ENCODE results near the gene GALNT18.

Gene GALNT18

DNA sequence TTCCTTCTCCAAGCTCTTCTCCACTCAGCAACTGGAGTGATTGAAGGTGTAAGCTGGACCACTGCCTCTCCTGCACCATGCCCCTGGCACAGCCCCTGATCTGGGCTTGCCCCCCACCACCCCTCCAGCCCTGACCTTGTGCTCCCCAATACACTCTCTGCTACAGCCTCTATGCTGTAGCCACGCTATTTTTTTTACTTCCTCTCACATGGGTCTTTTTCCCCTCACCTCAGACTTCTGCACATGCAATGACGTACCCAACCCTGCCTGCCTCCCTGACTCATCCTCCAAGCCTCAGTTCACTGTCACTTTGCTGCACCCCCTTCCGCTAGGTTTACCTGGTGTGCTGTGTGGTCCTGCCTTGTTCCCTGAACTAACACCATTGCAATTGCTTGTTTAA, 277.8 kb downstream of the GALNT18 start:
- H3K9me2 ChIP-seq (replicated peaks; ENCODE audit: insufficient read depth, low read length) = no peaks in the 10 kb centered on the region
- H4K20me1 ChIP-seq (ENCODE audit: insufficient read depth, low read length) = no peaks in the 10 kb centered on the region
- no peak overlapping the region for H3K9ac ChIP-seq (ENCODE audit: low read length)
- H3K27ac ChIP-seq (ENCODE audit: low read length) = no peak overlapping the region
- TF ChIP-seq CTCF (IDR thresholded peaks at IDR 0.05; ENCODE audit: low read length) = no peak
- no peak for TF ChIP-seq EZH2 (optimal IDR thresholded peaks at IDR 0.05; ENCODE audit: low read depth, low read length)
- no peaks in the 10 kb centered on the region for H3F3A ChIP-seq (ENCODE audit: insufficient read depth, low read length)
- H3K9me3 ChIP-seq (replicated peaks; ENCODE audit: insufficient read depth, low read length) = no peaks in the 10 kb centered on the region
- H3K27me3 ChIP-seq (replicated peaks; ENCODE audit: insufficient read depth, low read length) = no peaks in the 10 kb centered on the region
- no peak overlapping the region for H3K4me3 ChIP-seq (ENCODE audit: low read length)
- no peak for DNase-seq
- no peak overlapping the region for H3K4me2 ChIP-seq (ENCODE audit: low read depth, low read length)
- H3K79me2 ChIP-seq (ENCODE audit: low read length) = no peaks in the 10 kb centered on the region
- H3K36me3 ChIP-seq (replicated peaks; ENCODE audit: insufficient read depth, low read length) = no peaks in the 10 kb centered on the region
- H2AFZ ChIP-seq (ENCODE audit: low read length) = no peak overlapping the region
- H3K4me1 ChIP-seq (ENCODE audit: low read length) = no peaks in the 10 kb centered on the region

DNA sequence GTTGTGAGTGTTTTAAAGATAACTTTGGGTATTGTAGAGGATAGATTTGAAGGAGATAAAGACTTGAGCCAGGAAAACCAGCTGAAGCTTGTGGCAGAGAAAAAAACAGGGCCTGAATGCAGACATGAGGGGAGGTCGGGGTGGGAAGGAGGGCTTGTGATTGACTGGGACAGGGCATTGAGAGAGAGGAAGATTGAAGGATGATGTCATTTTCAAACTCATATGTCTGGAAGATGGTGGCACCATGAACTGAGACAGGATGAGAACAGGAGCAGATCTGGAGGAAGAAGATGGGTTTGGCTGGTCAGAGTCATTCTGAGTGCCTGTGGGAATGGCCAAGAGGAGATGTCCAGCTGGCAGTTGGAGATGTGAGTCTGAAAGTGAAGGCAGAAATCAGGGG, 283.5 kb downstream of the GALNT18 start:
- Histone ChIP-seq H3F3A (ENCODE audit: insufficient read depth, low read length) (no peaks in the 10 kb centered on the region), H3K9me3 (replicated peaks; ENCODE audit: insufficient read depth, low read length) (no peaks in the 10 kb centered on the region), H4K20me1 (ENCODE audit: insufficient read depth, low read length) (no peaks in the 10 kb centered on the region), H3K27ac (ENCODE audit: low read length) (no peak overlapping the region), H3K4me2 (ENCODE audit: low read depth, low read length) (no peak overlapping the region), H3K4me3 (ENCODE audit: low read length) (no peak overlapping the region), H3K4me1 (ENCODE audit: low read length) (no peaks in the 10 kb centered on the region), H3K9me2 (replicated peaks; ENCODE audit: insufficient read depth, low read length) (no peaks in the 10 kb centered on the region), H3K36me3 (replicated peaks; ENCODE audit: insufficient read depth, low read length) (no peaks in the 10 kb centered on the region), H3K27me3 (replicated peaks; ENCODE audit: insufficient read depth, low read length) (no peaks in the 10 kb centered on the region), H2AFZ (ENCODE audit: low read length) (no peak overlapping the region), H3K9ac (ENCODE audit: low read length) (no peak overlapping the region), H3K79me2 (ENCODE audit: low read length) (no peaks in the 10 kb centered on the region)
- DNase-seq = no peak
- no peak for TF ChIP-seq EZH2phosphoT487 (IDR thresholded peaks at IDR 0.05; ENCODE audit: low read length)
- TF ChIP-seq EZH2 (optimal IDR thresholded peaks at IDR 0.05; ENCODE audit: low read depth, low read length) = no peak
- TF ChIP-seq CTCF (IDR thresholded peaks at IDR 0.05; ENCODE audit: low read length) = no peak

DNA sequence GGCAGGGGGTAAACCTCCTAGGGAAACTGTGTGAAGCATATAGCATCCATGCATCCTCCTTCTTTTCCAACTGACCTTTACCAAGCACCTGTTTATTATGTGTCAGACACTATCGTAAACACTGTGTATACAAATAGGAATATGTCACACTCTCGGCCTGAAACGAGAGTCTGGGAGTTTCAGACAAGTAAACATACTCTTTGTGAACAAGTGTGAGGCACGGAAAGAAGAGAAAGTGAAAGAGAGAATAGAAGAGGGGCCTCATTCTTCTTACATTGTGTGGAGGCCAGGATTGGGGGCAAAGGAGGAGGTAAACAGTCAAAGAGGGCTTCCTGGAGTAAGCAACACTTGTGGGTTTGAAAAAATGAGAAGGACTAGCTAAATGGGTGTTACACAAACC, 285.1 kb downstream of the GALNT18 start:
- Histone ChIP-seq H3F3A (ENCODE audit: insufficient read depth, low read length) (no peaks in the 10 kb centered on the region), H3K4me3 (ENCODE audit: low read length) (0 out of 2 replicates have a peak overlapping the region, but pooled peaks have one; percentile 9), H3K9me2 (replicated peaks; ENCODE audit: insufficient read depth, low read length) (no peaks in the 10 kb centered on the region), H3K27ac (ENCODE audit: low read length) (no peak overlapping the region), H4K20me1 (ENCODE audit: insufficient read depth, low read length) (no peaks in the 10 kb centered on the region), H2AFZ (ENCODE audit: low read length) (peak overlapping the region; percentile 52), H3K4me1 (ENCODE audit: low read length) (no peaks in the 10 kb centered on the region), H3K79me2 (ENCODE audit: low read length) (no peaks in the 10 kb centered on the region), H3K27me3 (replicated peaks; ENCODE audit: insufficient read depth, low read length) (no peaks in the 10 kb centered on the region), H3K9ac (ENCODE audit: low read length) (no peak overlapping the region), H3K4me2 (ENCODE audit: low read depth, low read length) (peak overlapping the region; percentile 36; the same call in 1 of the 2 replicates), H3K9me3 (replicated peaks; ENCODE audit: insufficient read depth, low read length) (no peaks in the 10 kb centered on the region), H3K36me3 (replicated peaks; ENCODE audit: insufficient read depth, low read length) (no peaks in the 10 kb centered on the region)
- peak; percentile 11 for DNase-seq
- no peak for TF ChIP-seq EZH2phosphoT487 (IDR thresholded peaks at IDR 0.05; ENCODE audit: low read length)

DNA sequence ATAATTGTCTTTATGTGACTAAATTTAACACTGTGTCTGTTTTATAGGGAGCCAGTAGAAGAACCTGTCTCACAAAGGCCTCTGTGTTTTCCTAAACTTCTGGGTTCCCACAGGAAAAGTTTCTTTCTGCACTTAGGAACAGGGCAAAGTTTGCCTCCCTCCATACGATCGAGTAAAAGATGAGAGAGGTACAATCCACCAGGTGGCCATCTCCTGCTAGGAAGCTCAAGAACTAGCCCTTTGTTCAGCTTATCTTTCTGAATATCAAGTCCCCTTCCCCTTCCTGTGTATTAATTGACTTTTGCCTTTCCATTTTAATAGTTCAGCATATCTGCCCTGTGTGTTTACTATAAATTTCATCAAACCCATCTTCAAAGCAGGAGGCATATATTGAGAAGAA, 286.8 kb downstream of the GALNT18 start:
- no peaks in the 10 kb centered on the region for H3K79me2 ChIP-seq (ENCODE audit: low read length)
- H3K4me2 ChIP-seq (ENCODE audit: low read depth, low read length) = no peak overlapping the region
- no peak overlapping the region for H3K27ac ChIP-seq (ENCODE audit: low read length)

More for the DNA sequence above, 286.8 kb downstream of the GALNT18 start:
- no peaks in the 10 kb centered on the region for H3F3A ChIP-seq (ENCODE audit: insufficient read depth, low read length)
- H3K4me1 ChIP-seq (ENCODE audit: low read length) = no peaks in the 10 kb centered on the region
- no peaks in the 10 kb centered on the region for H3K27me3 ChIP-seq (replicated peaks; ENCODE audit: insufficient read depth, low read length)
- H3K36me3 ChIP-seq (replicated peaks; ENCODE audit: insufficient read depth, low read length) = no peaks in the 10 kb centered on the region
- H3K9me2 ChIP-seq (replicated peaks; ENCODE audit: insufficient read depth, low read length) = no peaks in the 10 kb centered on the region
- no peak overlapping the region for H3K4me3 ChIP-seq (ENCODE audit: low read length)
- H2AFZ ChIP-seq (ENCODE audit: low read length) = no peak overlapping the region
- DNase-seq = no peak
- H3K9me3 ChIP-seq (replicated peaks; ENCODE audit: insufficient read depth, low read length) = no peaks in the 10 kb centered on the region
- no peaks in the 10 kb centered on the region for H4K20me1 ChIP-seq (ENCODE audit: insufficient read depth, low read length)
- no peak overlapping the region for H3K9ac ChIP-seq (ENCODE audit: low read length)
- no peak for TF ChIP-seq EZH2 (optimal IDR thresholded peaks at IDR 0.05; ENCODE audit: low read depth, low read length)
- TF ChIP-seq CTCF (IDR thresholded peaks at IDR 0.05; ENCODE audit: low read length) = no peak
- TF ChIP-seq EZH2phosphoT487 (IDR thresholded peaks at IDR 0.05; ENCODE audit: low read length) = no peak
